LNCAP (cell line): ENCODE results near the gene ARMC5.

ENCODE experiments used
- CTCF ChIP-seq: fragments of 450-650 bp; IDR thresholded peaks from 2 replicates; pipeline ENCODE4 v1.5.1; 2017; ENCODE audit warnings: mild to moderate bottlenecking

ARMC5 gene

GRCh38 chr16:31474173-31474714 is 14.9 kb downstream of the ARMC5 start:
- TF ChIP-seq CTCF, result no peak

- TF ChIP-seq CTCF, result no peak
These were observed 15.8 kb downstream of the ARMC5 start for GRCh38 chr16:31474773-31475738.

- TF ChIP-seq CTCF, result no peak
These were observed 16.6 kb downstream of the ARMC5 start for GRCh38 chr16:31475946-31476302.

- no peak for TF ChIP-seq CTCF
These were observed 17.3 kb downstream of the ARMC5 start for GRCh38 chr16:31476303-31477219.

- TF ChIP-seq CTCF, result no peak; the same call in 1 of the 2 replicates
These were observed 18.2 kb downstream of the ARMC5 start for GRCh38 chr16:31477220-31478216.

- no peak for TF ChIP-seq CTCF
These were observed 19.7 kb downstream of the ARMC5 start for GRCh38 chr16:31478956-31479355.
